DMS 273 (cell line): ENCODE results near the gene OS9.

Source experiments
- DNase-seq: peaks from one replicate; lab custom pipeline; 2025; ENCODE audit not compliant: unreplicated experiment; lab: John Stamatoyannopoulos, UW

OS9 gene

DNA sequence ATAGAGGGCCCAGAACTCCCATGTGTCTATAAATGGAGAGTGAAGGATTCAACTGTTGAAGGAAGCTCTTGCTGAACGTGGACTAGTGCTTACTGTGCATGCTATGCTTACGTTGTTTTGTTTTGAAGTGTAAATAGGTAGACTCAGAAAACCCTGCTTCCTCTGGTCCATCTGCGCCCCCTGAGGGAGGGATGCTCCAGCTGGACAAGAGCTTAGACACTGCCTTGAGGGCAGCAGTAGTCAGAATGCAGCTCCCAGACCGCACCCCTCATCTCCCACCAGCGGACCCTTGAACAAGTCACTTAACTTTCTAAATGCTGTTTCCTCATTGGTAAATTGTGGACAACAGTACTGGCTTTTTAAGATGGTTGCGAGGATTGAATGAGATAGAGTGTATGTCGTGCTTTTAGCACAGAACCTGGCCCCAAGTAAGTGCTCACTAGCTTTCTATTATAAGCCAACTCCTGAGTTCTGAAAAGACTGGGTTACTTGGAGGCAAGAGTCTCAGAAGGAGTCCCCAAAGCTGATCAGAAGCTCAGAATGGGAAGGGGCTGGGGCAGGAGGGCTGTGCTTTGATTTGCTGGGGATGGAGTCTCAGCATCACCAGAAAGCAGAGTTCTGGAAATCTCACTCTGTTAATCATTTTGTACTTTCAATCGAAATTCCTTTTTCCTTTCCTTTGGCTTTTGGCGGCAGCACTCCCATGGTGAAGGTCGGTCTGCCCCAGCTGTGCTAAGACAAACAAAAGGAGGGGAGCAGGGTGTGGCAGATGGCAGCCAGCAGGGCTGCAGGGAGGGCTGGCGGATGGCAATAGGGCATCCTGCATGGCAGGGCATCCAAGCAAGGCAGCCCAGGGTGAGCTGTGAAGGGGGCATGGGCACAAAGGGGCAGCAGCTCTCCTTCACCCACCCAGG, 29.0 kb downstream of the OS9 start:
- DNase-seq: peak; percentile 74

DNA sequence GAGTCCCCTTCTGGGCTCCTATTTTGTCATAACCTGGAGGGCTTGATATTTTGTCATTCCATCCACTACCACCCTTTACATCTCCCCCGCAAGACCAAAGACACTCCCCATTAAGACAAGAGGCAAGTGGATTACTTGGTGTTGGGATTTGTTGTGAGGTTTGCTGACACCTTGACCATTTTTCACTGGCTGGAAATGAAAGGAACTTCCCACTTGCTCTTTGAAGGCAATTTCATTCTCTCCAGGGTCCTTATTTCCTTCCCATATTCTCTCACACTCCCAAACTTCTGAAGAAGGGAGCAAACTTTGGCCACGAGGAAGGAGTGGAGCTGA, 29.7 kb downstream of the OS9 start:
- DNase-seq: no peak

DNA sequence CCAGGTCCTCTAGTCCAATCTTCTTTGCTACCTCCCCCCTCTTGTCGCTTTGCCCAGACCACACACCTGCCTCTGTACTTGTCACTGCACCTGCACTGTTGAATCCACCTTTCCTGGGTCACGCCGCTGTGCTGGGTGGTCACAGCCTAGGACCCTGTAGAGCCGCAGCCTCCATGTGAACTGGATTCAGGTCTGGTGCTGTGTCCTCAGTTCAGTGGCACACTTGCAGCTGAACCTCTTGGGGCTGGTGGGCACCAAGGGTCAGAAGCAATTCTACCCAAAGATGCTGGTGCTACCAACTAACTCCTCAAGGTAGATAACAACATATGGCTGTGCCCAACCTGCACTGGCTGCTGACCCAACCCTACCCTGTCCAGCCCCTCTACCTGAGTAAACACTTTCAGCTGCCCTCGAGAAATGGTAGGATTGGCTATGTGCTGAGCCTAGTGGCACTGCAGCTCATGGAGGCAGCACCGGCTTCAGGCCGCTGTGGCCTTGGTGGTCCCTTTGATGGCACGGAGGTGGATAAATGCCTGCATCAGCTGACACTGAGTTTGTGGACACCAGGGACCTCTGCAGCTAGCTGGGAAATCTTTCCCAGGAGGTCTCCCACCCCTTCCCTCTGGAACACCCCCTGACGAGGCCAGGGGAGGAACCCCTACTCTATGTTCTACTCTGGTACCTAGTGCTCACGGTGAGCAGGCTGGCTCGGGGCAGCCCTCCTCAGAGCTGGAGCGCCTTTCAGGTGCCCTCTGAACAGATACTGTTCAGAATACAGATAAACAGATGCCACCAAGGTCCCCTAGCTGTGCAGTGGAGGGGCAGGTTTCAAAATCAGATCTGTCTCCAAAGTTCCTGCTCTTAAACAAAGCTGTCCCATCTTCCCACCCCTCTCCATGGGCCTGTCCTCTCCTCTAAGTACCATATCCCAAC, 30.3 kb downstream of the OS9 start:
- DNase-seq: no peak

DNA sequence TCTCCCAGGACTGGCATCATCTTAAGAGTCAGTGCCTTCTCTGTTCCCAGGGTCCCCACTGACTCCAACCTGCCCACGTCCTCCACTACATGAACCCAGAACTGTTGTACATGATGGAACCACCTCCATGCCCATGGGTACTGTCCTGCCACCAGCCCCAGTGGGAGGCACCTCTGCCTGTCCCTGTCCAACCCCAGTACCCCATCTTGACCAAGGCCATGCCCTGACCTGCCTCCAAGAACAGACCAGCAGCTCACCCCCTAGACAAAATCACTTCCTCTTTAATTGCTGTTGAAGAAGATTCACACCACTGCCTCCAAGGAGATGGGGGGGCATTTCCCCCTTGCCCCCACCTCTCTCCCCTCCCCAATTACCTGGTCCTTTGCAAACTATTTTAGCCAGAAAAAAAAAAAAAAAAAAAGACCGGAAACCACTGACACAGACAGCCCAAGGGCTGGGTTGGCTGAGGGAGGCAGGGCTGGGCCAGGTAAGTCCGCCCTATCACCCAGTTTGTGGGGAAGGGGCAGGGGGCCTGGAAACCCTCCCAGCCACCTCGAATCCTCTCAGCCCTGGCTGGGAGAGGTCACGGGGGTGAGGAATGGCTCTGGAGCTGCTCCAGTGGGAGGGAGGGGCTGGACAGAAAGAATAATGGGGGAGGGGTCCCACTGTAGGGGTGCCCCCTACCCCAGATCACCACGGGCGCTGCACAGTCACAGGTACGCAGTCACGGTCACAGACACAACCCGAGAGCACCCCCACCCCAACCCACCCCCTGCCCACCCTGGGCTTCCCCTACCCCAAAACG, 31.2 kb downstream of the OS9 start:
- DNase-seq: no peak

DNA sequence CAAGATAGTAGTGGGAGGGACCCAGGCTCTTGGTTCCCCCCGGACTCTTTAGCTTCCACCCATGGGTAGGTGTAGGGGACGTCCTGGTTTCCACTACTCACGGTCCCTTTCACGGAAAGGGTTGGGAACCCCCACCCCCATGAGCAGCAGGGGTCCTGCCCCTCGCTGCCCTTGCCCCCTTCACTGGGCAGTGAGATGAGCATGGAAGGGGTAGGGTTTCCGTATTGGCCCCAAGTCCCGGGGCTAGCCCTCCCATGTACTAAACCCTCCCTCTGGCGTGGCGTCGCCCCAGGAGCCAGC, 31.9 kb downstream of the OS9 start:
- no peak for DNase-seq

DNA sequence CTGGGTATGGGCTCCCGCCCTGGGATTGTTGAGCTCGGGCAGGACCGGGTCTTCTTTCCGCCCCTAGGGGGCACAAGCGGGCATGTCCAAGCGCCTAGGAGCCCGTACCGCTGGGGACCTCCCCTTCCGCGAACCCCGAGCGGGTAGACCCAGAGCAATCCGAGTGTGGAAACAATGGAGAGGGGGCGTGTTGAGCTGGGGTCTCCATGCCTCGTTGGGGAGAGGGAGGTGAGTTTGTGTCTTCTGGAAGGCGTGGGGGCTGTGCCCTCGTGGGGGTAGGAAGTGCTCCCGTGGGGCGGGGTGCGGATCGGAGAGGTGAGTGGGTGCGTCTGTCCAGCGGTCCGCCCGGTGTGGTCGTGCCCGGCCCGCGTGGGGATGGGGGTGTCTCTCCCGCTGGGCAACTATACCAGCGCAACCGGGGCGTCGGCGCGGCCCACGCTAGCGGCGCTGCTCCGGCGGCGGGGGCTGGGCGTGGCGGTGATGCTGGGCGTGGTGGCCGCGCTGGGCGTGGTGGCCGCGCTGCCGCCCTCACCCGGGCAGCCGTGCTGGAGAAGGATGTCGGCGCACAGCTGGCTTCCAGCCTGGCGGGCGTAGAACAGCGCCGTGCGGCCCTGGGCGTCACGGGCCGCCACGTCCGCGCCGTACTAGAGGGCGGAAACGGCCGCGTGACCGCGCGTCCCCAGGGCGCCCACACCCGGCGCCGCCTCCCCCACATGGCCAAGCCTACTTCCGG, 32.4 kb downstream of the OS9 start:
- DNase-seq: peak; percentile 93

DNA sequence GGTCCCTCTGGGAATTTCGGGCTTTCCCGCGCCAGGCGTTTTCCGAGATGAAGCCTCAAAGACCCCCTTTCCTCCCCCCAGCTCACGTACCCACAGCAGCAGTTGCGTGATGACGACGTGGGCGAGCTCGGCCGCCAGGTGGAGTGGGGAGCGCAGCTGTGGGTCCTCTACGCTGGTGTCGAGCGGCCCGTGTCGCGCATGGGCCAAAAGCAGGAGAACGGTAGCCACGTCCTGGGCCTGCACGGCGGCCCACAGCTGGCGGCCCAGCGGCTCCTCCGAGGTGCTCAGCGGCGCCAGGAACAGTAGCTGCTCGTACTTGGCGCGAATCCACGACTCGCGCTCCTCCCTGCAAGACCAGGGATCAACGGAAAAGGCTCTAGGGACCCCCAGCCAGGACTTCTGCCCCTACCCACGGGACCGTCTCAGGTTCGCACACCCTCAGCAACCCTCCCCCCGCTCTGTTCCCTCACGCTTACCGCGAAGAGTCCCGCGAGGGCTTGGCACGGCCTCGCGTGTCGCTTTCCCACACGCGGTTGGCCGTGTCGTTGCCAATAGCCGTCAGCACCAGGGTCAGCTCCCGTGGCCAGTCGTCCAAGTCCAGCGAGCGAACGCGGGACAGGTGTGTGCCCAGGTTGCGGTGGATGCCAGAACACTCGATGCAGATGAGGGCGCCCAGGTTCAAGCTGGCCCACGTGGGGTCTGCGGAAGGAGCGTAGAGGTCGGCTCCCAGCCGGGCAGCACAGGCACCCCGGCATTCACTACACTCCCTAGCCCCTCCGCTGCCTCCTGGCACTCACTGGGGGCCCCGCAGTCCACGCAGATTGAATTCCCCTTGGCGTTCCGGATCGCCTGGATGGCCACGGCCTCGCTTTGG, 33.2 kb downstream of the OS9 start:
- DNase-seq: peak; percentile 52

DNA sequence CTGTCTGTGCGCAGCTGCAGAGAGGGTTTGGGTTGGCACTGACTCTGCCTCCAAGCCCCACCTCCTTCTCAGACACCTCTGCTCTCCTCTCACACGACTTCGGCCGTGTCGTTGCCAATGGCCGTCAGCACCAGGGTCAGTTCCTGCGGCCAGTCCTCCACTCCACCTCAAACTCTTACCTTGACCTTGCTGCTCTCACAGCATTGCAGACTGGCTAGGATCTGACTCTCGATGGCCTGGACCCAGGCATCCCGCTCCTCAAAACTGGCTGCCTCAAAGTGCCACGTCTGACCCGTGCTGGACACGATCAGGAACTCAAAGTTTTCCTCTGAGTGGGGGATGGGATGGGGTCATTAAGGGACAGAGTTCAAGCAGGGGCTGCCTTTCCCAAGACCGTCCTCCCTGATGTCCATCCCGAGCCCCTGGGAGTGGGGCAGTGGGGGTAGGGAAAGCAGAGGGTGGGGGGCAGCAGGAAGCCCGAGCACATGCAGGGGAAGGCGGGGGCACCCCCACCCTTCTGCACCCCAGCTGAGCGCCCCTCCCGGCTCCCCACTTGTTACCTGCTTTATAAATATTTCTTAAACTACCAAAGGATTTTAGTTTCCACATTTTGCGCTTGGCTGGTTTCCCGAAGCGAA, 33.9 kb downstream of the OS9 start:
- no peak for DNase-seq

DNA sequence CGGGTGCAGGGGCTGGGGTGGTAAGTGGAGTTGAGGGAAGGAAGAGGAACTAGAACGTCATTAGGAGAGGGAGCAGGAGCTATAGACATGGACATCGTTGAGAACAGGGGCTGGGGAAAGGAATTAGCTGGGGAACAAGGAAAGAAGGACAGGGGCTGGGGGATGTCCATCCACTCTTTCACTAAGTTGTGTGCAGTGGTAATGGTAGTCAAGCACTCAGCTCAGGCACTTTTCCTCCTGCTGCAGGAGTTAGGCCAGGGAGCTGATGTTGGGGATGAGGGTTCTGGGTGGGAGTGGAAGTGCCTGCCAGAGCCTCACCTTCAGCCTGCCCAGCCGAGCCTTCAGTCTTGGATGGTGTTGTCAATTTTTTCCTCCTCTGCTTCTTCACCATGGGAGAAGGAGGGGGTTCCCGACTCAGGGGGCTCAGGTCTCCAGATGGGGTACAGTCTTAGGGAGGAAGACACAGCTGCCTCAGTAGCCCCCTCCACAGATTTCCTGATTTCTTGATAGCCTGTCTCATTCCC, 35.5 kb downstream of the OS9 start:
- no peak for DNase-seq

DNA sequence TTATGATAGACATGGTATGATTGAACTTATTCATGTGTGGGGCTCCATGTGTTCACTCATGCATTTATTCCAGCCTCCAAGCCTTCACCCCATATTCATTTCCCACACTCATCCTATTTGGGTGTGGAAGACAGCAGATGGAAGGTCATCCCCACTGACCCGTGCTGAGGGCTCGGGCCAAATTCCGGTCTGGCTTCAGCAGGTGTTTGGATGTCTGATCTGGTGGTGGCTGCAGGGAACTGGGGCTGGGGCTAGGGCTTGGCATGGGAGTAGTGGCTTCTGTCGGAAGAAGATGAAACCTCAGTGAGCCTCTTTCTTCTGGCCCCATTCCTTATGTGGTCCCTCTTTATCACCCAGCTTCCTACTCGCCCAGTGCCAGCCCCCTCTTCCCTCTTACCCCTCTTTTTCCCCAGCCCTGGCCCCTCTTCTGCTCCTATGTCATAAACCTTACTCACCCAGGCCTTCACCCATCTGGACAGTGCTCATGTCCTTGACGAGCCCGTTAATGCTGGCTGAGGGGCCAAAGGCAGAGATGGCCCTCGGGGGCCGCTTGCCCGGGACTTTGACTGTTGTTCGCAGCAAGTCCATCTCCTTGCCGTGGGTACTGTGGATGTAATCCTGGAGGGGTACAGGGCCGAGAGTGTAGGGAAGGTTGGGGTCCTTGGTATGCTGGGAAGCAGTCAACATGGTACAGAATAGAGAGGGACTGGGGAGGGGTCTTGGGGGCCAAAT, 36.6 kb downstream of the OS9 start:
- no peak for DNase-seq

DNA sequence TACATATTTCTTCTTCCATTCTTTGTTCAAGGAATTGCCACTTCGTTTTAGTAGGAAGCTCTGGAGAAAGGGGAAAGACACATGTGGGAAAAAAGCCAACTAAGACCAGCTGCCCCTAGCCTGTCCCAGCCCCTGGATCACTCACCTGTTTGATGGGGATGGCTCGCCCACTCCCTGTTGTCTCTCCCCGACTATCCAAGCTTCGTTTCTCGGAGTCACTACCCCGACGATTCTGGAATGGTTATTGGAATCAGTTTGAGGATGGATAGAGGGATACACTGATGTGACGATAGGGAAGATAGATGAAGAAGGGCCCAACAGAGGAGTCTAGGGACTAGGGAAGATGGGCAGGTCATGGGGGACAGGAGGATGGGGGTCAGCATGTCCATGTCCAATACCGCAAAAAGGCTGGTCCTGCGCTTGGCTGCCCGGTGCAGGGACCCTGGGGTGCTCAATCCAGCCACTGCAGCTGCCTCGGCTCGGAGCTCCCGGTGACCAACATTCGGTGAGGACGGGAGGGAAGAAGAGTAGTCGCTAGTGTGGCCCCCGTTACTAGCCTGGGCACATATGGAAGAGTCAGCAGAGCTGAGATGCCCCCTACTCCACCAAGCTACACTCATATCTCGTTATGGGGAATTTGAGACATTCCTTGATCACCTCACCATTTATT, 37.6 kb downstream of the OS9 start:
- DNase-seq: no peak

DNA sequence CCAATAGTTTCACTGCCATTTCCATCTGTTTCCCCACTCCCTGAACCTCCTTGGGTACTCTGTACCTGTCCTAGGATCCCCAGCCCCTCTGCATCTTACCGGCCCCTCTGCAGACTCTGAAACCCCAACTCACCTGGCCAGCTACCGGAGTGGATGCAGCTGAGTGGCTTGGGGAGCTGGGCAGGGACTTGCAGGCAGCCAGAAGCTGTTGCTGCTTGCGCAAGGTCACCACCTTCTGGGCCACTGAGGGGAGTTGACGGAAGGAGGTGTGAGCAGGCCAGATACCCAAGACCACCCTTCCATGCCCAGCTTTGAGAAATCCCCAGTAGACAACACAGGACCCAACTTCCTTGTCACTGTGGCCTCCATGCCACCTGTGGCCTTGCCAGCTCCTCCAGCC, 38.3 kb downstream of the OS9 start:
- DNase-seq: no peak

DNA sequence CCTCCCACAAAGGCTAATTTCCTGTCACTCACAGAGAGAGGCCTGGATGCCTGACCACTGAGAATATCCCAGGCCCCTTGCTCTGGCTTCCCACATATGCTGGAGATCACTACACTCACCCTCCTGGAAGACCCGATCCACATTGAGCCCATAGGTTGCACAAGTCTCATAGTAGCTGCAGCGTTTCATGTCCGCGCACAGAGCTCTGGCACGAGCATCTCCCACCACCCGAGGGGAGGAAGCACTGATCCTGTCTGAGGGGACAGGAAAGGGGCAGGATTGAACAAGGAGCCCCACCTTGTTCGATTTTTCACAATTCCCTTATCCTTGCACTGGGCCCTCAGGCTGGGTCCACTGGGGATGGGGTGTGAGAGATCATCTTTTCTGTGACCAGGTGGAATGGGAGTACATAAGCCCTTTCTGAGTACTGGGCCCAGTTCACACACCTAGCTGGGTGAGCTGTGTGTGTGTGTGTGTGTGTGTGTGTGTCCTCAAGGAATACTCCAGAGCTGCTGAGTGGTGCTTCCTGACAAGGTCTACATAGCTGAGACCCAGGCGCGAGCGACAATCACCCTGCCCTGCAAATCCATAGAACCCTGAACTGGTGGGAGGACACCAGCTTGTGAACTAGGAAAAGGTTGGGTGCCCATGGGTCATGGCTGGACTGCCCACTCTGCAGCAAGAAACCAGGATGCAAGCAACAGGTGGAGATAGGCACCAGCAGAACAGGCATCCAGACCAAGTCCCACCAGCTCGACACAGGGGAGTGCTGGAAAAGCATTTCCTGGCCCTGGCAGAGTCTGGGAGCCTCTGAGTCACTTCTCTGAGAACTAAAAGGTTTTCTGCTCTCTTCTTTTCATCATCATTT, 39.0 kb downstream of the OS9 start:
- no peak for DNase-seq

DNA sequence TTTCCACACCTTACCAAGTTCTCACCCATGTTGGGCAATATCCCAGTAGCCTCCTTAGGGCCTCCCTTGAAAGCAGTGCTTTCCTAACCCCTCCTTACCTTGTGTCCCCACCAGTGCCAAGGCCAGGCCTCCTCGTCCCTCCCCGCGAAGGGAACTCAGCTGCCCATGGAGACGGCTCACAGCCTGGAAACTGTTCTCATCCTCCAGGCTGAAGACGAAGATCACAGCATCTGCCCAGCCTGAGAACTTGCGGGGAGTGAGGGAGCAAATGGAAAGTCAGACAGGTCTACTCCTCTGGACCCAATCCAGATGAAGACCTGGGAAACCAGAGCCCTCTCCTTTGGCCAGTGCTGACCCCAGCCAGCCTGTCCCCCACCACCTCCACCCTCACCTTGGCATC, 40.0 kb downstream of the OS9 start:
- no peak for DNase-seq

DNA sequence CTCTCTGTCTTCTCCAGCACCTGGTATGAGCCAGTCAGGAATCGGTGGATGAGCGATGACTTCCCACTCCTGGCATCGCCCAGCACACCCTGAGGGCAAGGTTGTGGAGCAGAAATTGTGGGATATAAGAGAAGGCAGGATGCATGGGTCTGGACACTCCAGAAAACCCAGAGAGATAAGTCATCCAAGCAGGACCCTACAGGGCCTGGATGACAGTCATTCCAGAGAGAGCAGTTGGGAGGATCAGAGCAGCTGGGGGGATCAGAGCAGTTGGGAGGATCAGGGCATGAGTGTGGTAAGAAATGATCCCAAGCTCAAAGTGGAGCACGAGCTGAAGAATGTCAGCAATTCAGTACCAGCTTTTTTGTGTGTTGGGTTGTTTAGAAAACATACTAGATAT, 40.7 kb downstream of the OS9 start:
- no peak for DNase-seq

DNA sequence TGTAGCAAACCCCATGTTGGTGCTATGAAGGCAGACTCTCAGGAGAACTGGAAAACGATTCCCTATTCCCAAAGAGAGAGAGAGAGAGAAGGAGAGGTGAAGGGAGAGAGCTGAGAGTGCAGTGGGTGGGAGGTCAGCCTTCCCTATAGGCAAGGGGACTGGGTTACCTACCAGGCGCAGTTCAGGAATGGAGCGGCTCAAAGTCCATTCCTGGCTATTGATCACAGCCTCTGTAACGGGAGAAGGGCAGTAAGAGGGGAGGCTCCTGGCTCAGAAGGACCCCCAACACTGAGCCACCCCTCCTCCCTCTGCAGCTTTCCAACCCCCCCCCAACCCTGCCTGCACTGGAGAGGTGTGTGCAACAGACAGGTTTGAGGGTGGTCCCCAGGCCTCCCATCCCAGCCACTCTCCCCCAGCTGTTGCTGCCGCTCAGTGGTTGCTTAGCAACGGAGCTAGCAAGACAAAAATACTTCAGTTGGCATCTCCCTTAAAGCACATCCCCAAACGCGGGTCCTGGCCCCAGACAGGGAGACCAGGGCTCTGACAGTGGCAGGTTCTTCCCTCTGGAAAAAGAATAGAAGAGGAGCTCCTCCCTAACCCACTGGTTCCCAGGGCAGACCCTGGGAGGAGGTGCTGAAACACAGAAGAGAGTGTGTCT, 41.4 kb downstream of the OS9 start:
- DNase-seq: peak; percentile 72
